Smooth muscle cell (in vitro differentiated cells): ENCODE results near the gene SPAG16. TPM values are rescaled to one million over a fixed set of nuclear protein-coding genes. Genes with fewer than 3 reads are reported as not detected.

Source experiments
- DNase-seq: peaks from one replicate; lab custom pipeline; 2025; ENCODE audit not compliant: unreplicated experiment; lab: John Stamatoyannopoulos, UW
- H2AFZ ChIP-seq: fragments of 200-600 bp; sonication (generic); 2 replicates; pipeline ENCODE4 v1.6.0; 2016; ENCODE audit warnings: antibody characterized with exemption, low read depth, mild to moderate bottlenecking
- H3F3A ChIP-seq: fragments of 200-600 bp; sonication (generic); 2 replicates; pipeline ENCODE4 v1.6.0; 2017; ENCODE audit warnings: antibody characterized with exemption, low read depth
- H3K27ac ChIP-seq: fragments of 200-600 bp; sonication (generic); 2 replicates; pipeline ENCODE4 v1.5.1; 2016; ENCODE audit warnings: low read depth, mild to moderate bottlenecking
- H3K27me3 ChIP-seq: fragments of 200-600 bp; sonication (generic); 2 replicates; pipeline ENCODE4 v1.6.1; 2016; ENCODE audit warnings: low read depth, mild to moderate bottlenecking
- H3K36me3 ChIP-seq: fragments of 200-600 bp; sonication (generic); 2 replicates; pipeline ENCODE4 v1.5.1; 2016; ENCODE audit warnings: low read depth
- H3K4me1 ChIP-seq: fragments of 200-600 bp; sonication (generic); 2 replicates; pipeline ENCODE4 v1.5.1; 2016; ENCODE audit warnings: low read depth
- H3K4me2 ChIP-seq: fragments of 200-600 bp; sonication (generic); 2 replicates; pipeline ENCODE4 v1.6.0; 2016; ENCODE audit warnings: mild to moderate bottlenecking
- H3K4me3 ChIP-seq: fragments of 200-600 bp; sonication (generic); 2 replicates; pipeline ENCODE4 v1.5.1; 2016; ENCODE audit warnings: mild to moderate bottlenecking
- H3K79me2 ChIP-seq: fragments of 200-600 bp; sonication (generic); 2 replicates; pipeline ENCODE4 v1.6.0; 2016; ENCODE audit warnings: low read depth, mild to moderate bottlenecking
- H3K9ac ChIP-seq: fragments of 200-600 bp; sonication (generic); 2 replicates; pipeline ENCODE4 v1.6.0; 2016; ENCODE audit warnings: low read depth
- H3K9me3 ChIP-seq: fragments of 200-600 bp; sonication (generic); replicated peaks from 2 replicates; pipeline ENCODE4 v1.5.1; 2016; ENCODE audit warnings: low read depth
- H4K20me1 ChIP-seq: fragments of 200-600 bp; sonication (generic); 2 replicates; pipeline ENCODE4 v1.6.0; 2016; ENCODE audit warnings: low read depth
- WGBS: methylation state at CpG from one replicate; pipeline ENCODE4 v1.1.7; 2016; ENCODE audit warnings: low lambda C conversion rate; 5-methylcytosine and 5-hydroxymethylcytosine counted together
- polyA plus RNA-seq: library from polyadenylated mRNA; unstranded; fragments of >200 nt; fragmentation: Nextera tagmentation; extraction: Ambion mirVana; gene quantifications from 2 replicates; pipeline ENCODE4 v1.2.1, GENCODE V29; 2016
- total RNA-seq: library from RNA; depleted of rRNA; stranded (reverse); fragments of >200 nt; gene quantifications from 2 replicates; pipeline ENCODE4 v1.2.3, GENCODE V29; 2014
- TF ChIP-seq, protein P1 (sequence below): fragments of 200-600 bp; sonication (generic); IDR thresholded peaks from 2 replicates; pipeline ENCODE4 v1.5.1; 2017; ENCODE audit warnings: borderline replicate concordance, mild to moderate bottlenecking, antibody characterized with exemption; ENCODE audit not compliant: insufficient read depth, poor library complexity, severe bottlenecking

The SPAG16 gene
- total and polyA plus RNA-seq, 2 experiments from 2014 or later = 32.1 to 40.6 TPM

DNA sequence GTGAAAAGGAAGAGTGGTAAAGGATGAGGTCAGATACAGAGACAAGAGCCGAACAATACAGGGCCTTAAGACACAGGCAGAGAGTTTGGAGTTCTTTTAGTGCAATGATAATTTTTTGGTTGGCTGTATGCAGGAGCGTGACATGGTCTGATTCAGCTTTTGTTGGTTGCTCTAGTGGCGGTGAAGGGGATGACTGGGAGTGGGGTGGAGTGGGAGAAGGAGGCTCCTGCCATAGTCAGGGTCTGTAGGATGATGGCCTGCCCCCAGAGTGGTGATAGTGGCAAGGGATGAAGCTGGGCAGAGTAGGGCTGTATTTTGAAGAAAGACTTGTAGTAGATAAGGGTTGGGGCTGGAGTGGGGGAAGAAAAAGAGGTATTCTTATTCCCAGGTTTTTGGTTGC lies 820.0 kb downstream of the SPAG16 start:
- DNase-seq = no peak
- Histone ChIP-seq H3F3A (no peaks in the 10 kb centered on the region), H4K20me1 (no peaks in the 10 kb centered on the region), H3K4me1 (no peaks in the 10 kb centered on the region), H3K36me3 (no peaks in the 10 kb centered on the region), H3K27me3 (no peaks in the 10 kb centered on the region), H3K9ac (no peak overlapping the region), H2AFZ (no peak overlapping the region), H3K27ac (no peak overlapping the region), H3K9me3 (no peaks in the 10 kb centered on the region), H3K4me3 (no peak overlapping the region), H3K79me2 (no peaks in the 10 kb centered on the region), H3K4me2 (no peak overlapping the region)
- 91% methylated on average over 3 of the region's 3 CpGs for WGBS
- TF ChIP-seq, protein P1, sequence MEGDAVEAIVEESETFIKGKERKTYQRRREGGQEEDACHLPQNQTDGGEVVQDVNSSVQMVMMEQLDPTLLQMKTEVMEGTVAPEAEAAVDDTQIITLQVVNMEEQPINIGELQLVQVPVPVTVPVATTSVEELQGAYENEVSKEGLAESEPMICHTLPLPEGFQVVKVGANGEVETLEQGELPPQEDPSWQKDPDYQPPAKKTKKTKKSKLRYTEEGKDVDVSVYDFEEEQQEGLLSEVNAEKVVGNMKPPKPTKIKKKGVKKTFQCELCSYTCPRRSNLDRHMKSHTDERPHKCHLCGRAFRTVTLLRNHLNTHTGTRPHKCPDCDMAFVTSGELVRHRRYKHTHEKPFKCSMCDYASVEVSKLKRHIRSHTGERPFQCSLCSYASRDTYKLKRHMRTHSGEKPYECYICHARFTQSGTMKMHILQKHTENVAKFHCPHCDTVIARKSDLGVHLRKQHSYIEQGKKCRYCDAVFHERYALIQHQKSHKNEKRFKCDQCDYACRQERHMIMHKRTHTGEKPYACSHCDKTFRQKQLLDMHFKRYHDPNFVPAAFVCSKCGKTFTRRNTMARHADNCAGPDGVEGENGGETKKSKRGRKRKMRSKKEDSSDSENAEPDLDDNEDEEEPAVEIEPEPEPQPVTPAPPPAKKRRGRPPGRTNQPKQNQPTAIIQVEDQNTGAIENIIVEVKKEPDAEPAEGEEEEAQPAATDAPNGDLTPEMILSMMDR = no peak

DNA sequence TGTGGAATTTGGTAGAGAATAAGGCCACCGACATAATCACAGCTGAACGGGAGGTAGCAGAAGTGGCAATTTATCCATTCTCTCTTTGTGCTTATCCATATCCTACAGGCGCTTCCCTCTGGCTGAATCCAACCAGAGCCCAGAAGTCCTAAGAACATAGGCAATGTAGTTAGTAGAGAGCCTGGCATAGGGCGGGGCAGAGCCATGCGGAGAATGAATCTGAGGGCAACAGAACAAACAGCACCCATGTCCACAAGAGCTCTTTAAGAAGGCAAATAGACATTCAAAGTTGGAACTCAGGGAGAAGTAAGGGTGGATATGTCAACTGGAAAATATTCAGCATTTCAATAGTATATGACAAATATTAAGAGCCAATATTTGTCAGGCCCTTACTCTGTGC lies 820.7 kb downstream of the SPAG16 start:
- no peak overlapping the region for H2AFZ ChIP-seq
- no peaks in the 10 kb centered on the region for H3F3A ChIP-seq
- no peak overlapping the region for H3K9ac ChIP-seq
- H3K36me3 ChIP-seq = no peaks in the 10 kb centered on the region
- H3K4me2 ChIP-seq = no peak overlapping the region
- H4K20me1 ChIP-seq = no peaks in the 10 kb centered on the region
- H3K79me2 ChIP-seq = no peaks in the 10 kb centered on the region
- TF ChIP-seq, protein P1 = no peak
- no peak overlapping the region for H3K27ac ChIP-seq
- no peaks in the 10 kb centered on the region for H3K27me3 ChIP-seq
- no peaks in the 10 kb centered on the region for H3K4me1 ChIP-seq
- DNase-seq = no peak
- no peaks in the 10 kb centered on the region for H3K9me3 ChIP-seq
- H3K4me3 ChIP-seq = no peak overlapping the region
- 89% methylated on average over 5 of the region's 5 CpGs for WGBS

- H3K9ac ChIP-seq = no peak overlapping the region
- H3K27me3 ChIP-seq = no peaks in the 10 kb centered on the region
- no peak overlapping the region for H2AFZ ChIP-seq
- H3K9me3 ChIP-seq = no peaks in the 10 kb centered on the region
- H3K4me2 ChIP-seq = no peak overlapping the region
- TF ChIP-seq, protein P1 = no peak
- no peaks in the 10 kb centered on the region for H3K36me3 ChIP-seq
- H3K4me3 ChIP-seq = no peak overlapping the region
- H3K4me1 ChIP-seq = no peaks in the 10 kb centered on the region
- 59% methylated on average over 1 of the region's 1 CpG for WGBS
- no peaks in the 10 kb centered on the region for H3K79me2 ChIP-seq
- no peak for DNase-seq
- H3F3A ChIP-seq = no peaks in the 10 kb centered on the region
- H4K20me1 ChIP-seq = no peaks in the 10 kb centered on the region
- H3K27ac ChIP-seq = no peak overlapping the region
Observed at GRCh38 chr2:214107726-214108125, 823.5 kb downstream of the SPAG16 start.

GRCh38 chr2:214108598-214108997 lies 824.3 kb downstream of the SPAG16 start:
- H4K20me1 ChIP-seq = no peaks in the 10 kb centered on the region
- H3K4me3 ChIP-seq = no peak overlapping the region
- no peak overlapping the region for H3K4me2 ChIP-seq
- TF ChIP-seq, protein P1 = no peak
- H3K9me3 ChIP-seq = no peaks in the 10 kb centered on the region
- no peak for DNase-seq
- H3K79me2 ChIP-seq = no peaks in the 10 kb centered on the region
- H2AFZ ChIP-seq = no peak overlapping the region
- H3K27ac ChIP-seq = no peak overlapping the region
- WGBS = 100% methylated on average over 1 of the region's 1 CpG
- no peaks in the 10 kb centered on the region for H3K4me1 ChIP-seq
- H3K27me3 ChIP-seq = no peaks in the 10 kb centered on the region
- no peaks in the 10 kb centered on the region for H3K36me3 ChIP-seq
- H3F3A ChIP-seq = no peaks in the 10 kb centered on the region
- no peak overlapping the region for H3K9ac ChIP-seq
